GM12878 (cell line): ENCODE data around the gene TAS2R46. TPM values are rescaled to one million over a fixed set of nuclear protein-coding genes. Genes with fewer than 3 reads are reported as not detected.

Source experiments
- ATAC-seq: fragments of 200-7000 bp; cut with Tn5 transposase; 3 replicates; pipeline ENCODE4 v1.9.1; 2020; ENCODE audit warnings: mild to moderate bottlenecking, moderate library complexity
- BruUV-seq: library from RNA; stranded (reverse); fragments of 400-500 nt; replicated peaks from 2 replicates; lab custom pipeline; 2021; lab: Mats Ljungman, UMichigan
- CTCF ChIA-PET: fragments of 300-600 bp; sonication (Branson Sonifier 250); formaldehyde crosslinking; extraction: SDS; loops from one replicate; lab custom pipeline; 2021; ENCODE audit warnings: inconsistent platforms; lab: Yijun Ruan, JAX
- POLR2A ChIA-PET: fragments of 350-600 bp; formaldehyde crosslinking; extraction: SDS; loops from one replicate; lab custom pipeline; 2021; ENCODE audit warnings: inconsistent platforms; lab: Charles Lee
- RAD21 ChIA-PET: fragments of 300-600 bp; sonication (Branson Sonifier 250); formaldehyde crosslinking; loops from one replicate; lab custom pipeline; 2023; ENCODE audit warnings: antibody characterized with exemption; ENCODE audit not compliant: unreplicated experiment; lab: Charles Lee
- SMC1A ChIA-PET: fragments of 300-600 bp; sonication (Branson Sonifier 250); formaldehyde crosslinking; loops from one replicate; lab custom pipeline; 2023; ENCODE audit not compliant: unreplicated experiment, uncharacterized antibody; lab: Charles Lee
- DNase-seq: peaks from one replicate; pipeline ENCODE4 v3.0.0-alpha.2; 2011; ENCODE audit warnings: low read depth, low spot score
- FAIRE-seq: peaks from 3 replicates; lab custom pipeline; 2011; peaks lifted over from hg19 to GRCh38; lab: Jason Lieb, UNC
- H2AFZ ChIP-seq: 2 replicates; pipeline ENCODE4 v1.6.0; 2011; ENCODE audit warnings: low read depth, low read length, control low read depth; ENCODE audit not compliant: control insufficient read depth
- H3K27ac ChIP-seq: 2 replicates; pipeline ENCODE4 v1.5.1; 2011; ENCODE audit warnings: control low read depth; ENCODE audit not compliant: control insufficient read depth, insufficient read depth
- H3K27me3 ChIP-seq, 2 experiments: replicated peaks in 1 of 2; 2 replicates each; pipeline versions ENCODE4 v1.6.0 to v1.6.1; 2011; ENCODE audit warnings: low read length in 1 of 2; ENCODE audit not compliant: control insufficient read depth in 2 of 2, insufficient read depth in 2 of 2
- H3K36me3 ChIP-seq, 2 experiments: 2 replicates each; pipeline ENCODE4 v1.5.1; 2011; ENCODE audit warnings: low read length in 1 of 2; ENCODE audit not compliant: control insufficient read depth in 2 of 2, insufficient read depth in 2 of 2
- H3K4me1 ChIP-seq: 2 replicates; pipeline ENCODE4 v1.6.1; 2011; ENCODE audit warnings: mild to moderate bottlenecking, low read length, moderate library complexity, mixed read lengths; ENCODE audit not compliant: control insufficient read depth, insufficient read depth
- H3K4me2 ChIP-seq: 2 replicates; pipeline ENCODE4 v1.6.0; 2011; ENCODE audit warnings: control low read depth; ENCODE audit not compliant: control insufficient read depth, insufficient read depth
- H3K4me3 ChIP-seq: fragments of 200-600 bp; sonication (generic); 2 replicates; pipeline ENCODE4 v1.5.1; 2016
- H3K79me2 ChIP-seq: 2 replicates; pipeline ENCODE4 v1.6.0; 2011; ENCODE audit warnings: low read length; ENCODE audit not compliant: control insufficient read depth, insufficient read depth
- H3K9ac ChIP-seq: 2 replicates; pipeline ENCODE4 v1.8.0; 2011; ENCODE audit warnings: low read length, control low read depth, mixed read lengths; ENCODE audit not compliant: control insufficient read depth, insufficient read depth
- H3K9me3 ChIP-seq: replicated peaks from 3 replicates; pipeline ENCODE4 v1.5.1; 2011; ENCODE audit warnings: mild to moderate bottlenecking, low read length; ENCODE audit not compliant: control insufficient read depth, insufficient read depth
- H4K20me1 ChIP-seq: 2 replicates; pipeline ENCODE4 v1.6.0; 2011; ENCODE audit not compliant: control insufficient read depth, insufficient read depth
- CBX3 ChIP-seq: fragments of 200-600 bp; sonication (generic); IDR thresholded peaks from 2 replicates; pipeline ENCODE4 v1.6.1; 2016; ENCODE audit warnings: low read depth, borderline replicate concordance
- CTCF ChIP-seq, 3 experiments: IDR thresholded peaks in 2 of 3; conservative IDR thresholded peaks in 1 of 3; 2 replicates each; pipeline ENCODE4 v1.5.1; 2011; ENCODE audit warnings: low read depth in 3 of 3, low read length in 3 of 3, mild to moderate bottlenecking in 3 of 3, control low read depth in 2 of 3, moderate library complexity in 2 of 3, inconsistent platforms in 1 of 3, mixed read lengths in 1 of 3; ENCODE audit not compliant: control insufficient read depth in 2 of 3, insufficient read depth in 1 of 3; ENCODE audit errors: extremely low read depth in 1 of 3
- EZH2 ChIP-seq: IDR thresholded peaks from 2 replicates; pipeline ENCODE4 v1.6.1; 2012; ENCODE audit warnings: low read depth, mild to moderate bottlenecking, control low read depth, inconsistent platforms, low read length, borderline replicate concordance; ENCODE audit not compliant: control insufficient read depth
- FOXK2 ChIP-seq: fragments of 450-650 bp; IDR thresholded peaks from 2 replicates; pipeline ENCODE4 v1.6.1; 2017; ENCODE audit warnings: mild to moderate bottlenecking, moderate library complexity
- HCFC1 ChIP-seq: fragments of 150-350 bp; IDR thresholded peaks from 2 replicates; pipeline ENCODE4 v1.6.1; 2014; ENCODE audit warnings: low read length
- HDAC6 ChIP-seq: fragments of 200-600 bp; sonication (generic); IDR thresholded peaks from one replicate; pipeline ENCODE4 v1.8.0; 2017; ENCODE audit warnings: antibody characterized with exemption; ENCODE audit not compliant: unreplicated experiment
- IKZF2 ChIP-seq, 2 experiments: fragments of 450-650 bp; IDR thresholded peaks; 2 replicates each; pipeline ENCODE4 v1.6.1; 2017; ENCODE audit warnings: mild to moderate bottlenecking in 2 of 2, moderate library complexity in 2 of 2
- NKRF ChIP-seq: fragments of 450-650 bp; conservative IDR thresholded peaks from 2 replicates; pipeline ENCODE4 v1.6.1; 2017; ENCODE audit warnings: mild to moderate bottlenecking, moderate library complexity
- PAX5 ChIP-seq: IDR thresholded peaks from 2 replicates; pipeline ENCODE4 v1.6.1; 2011; ENCODE audit warnings: low read depth, low read length, borderline replicate concordance
- POLR2AphosphoS2 ChIP-seq: IDR thresholded peaks from 2 replicates; pipeline ENCODE4 v1.6.1; 2011; ENCODE audit warnings: low read depth, mild to moderate bottlenecking, low read length, improper control_type of control experiment, moderate library complexity
- POLR2AphosphoS5 ChIP-seq: IDR thresholded peaks from 2 replicates; pipeline ENCODE4 v1.6.1; 2011; ENCODE audit warnings: mild to moderate bottlenecking, low read length, inconsistent platforms
- RAD51 ChIP-seq: fragments of 450-650 bp; IDR thresholded peaks from 2 replicates; pipeline ENCODE4 v1.6.1; 2016; ENCODE audit warnings: moderate library complexity, mild to moderate bottlenecking, inconsistent platforms
- SP1 ChIP-seq: IDR thresholded peaks from one replicate; pipeline ENCODE4 v1.6.1; 2011; ENCODE audit warnings: low read depth, low read length
- SPI1 ChIP-seq: IDR thresholded peaks from 2 replicates; pipeline ENCODE4 v1.6.1; 2011; ENCODE audit warnings: low read depth, mild to moderate bottlenecking, low read length, moderate library complexity, borderline replicate concordance; ENCODE audit not compliant: insufficient read depth
- SREBF1 ChIP-seq: IDR thresholded peaks from 2 replicates; pipeline ENCODE4 v1.6.1; 2012; ENCODE audit warnings: mild to moderate bottlenecking, low read length
- SUPT20H ChIP-seq: IDR thresholded peaks from 2 replicates; pipeline ENCODE4 v1.6.1; 2011; ENCODE audit warnings: low read depth, mild to moderate bottlenecking, low read length, moderate library complexity, borderline replicate concordance; ENCODE audit not compliant: control insufficient read depth
- ZBED1 ChIP-seq: IDR thresholded peaks from 2 replicates; pipeline ENCODE4 v1.6.1; 2016; ENCODE audit warnings: borderline replicate concordance
- ZSCAN29 ChIP-seq: fragments of 450-650 bp; IDR thresholded peaks from 2 replicates; pipeline ENCODE4 v1.6.1; 2017; ENCODE audit warnings: mild to moderate bottlenecking, moderate library complexity
- WGBS: methylation state at CpG from one replicate; pipeline ENCODE4 v1.1.6; 2016; ENCODE audit warnings: low lambda C conversion rate; ENCODE audit not compliant: insufficient replicate concordance, insufficient coverage; ENCODE audit errors: missing lambda C conversion rate; 5-methylcytosine and 5-hydroxymethylcytosine counted together
- in situ Hi-C: fragments of 300-500 bp; cut with MboI; formaldehyde crosslinking; loops from 9 replicates; pipeline ENCODE4 v1.14.3; 2018; ENCODE audit warnings: mixed read lengths
- intact Hi-C: fragments of 100-400 bp; cut with micrococcal nuclease; formaldehyde crosslinking; loops from one replicate; pipeline ENCODE4 v1.14.2; 2022; ENCODE audit not compliant: unreplicated experiment
- polyA plus RNA-seq, 11 experiments: library from polyadenylated mRNA; depleted of rRNA in 4 of 11; unstranded in 6 of 11; stranded (reverse) in 5 of 11; fragments of >200 nt; fragmentation: Nextera tagmentation in 4 of 11; fragmentation: Illumina TruSeq in 1 of 11; extraction: Ambion mirVana in 4 of 11; extraction: Trizol in 1 of 11; gene quantifications; 1 replicate in 1 of 11; 2 replicates in 10 of 11; pipeline versions ENCODE4 v1.2.1 to v1.2.3, GENCODE V29; 2011 to 2016; ENCODE audit warnings: inconsistent platforms in 2 of 11, missing spikeins in 2 of 11, low read depth in 1 of 11
- total RNA-seq, 4 experiments: library from RNA; depleted of rRNA in 3 of 4; stranded (reverse); fragments of >200 nt in 3 of 4; fragmentation: Illumina TruSeq in 1 of 4; extraction: Trizol in 1 of 4; gene quantifications; 2 replicates each; pipeline versions ENCODE4 v1.2.1 to v1.2.3, GENCODE V29; 2013 to 2021

Gene TAS2R46
- total and polyA plus RNA-seq, 10 of the 15 experiments (the other 5 are each of a cell fraction or from before 2014, with no cell fraction given) = 0.07 to 3.8 (median 0.55) TPM; not detected in 2

DNA sequence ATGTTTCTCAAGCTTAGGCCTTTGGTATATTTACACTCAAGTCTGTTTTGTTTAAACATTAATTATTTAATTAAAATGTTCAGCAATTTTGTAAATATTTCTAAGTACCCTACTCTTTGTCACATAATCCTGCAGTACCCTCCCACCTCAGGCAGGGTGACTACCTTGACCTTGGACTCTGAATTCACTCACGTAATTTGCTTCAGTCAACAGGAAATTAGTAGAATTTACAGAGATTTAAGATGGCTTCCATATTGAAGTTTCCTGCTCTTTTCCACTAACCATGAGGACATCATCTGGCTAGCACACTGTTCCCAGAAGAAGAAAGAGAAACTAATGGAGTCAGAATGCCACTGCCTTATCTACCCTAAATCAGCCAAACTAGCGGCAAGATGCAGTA lies 38.7 kb downstream of the TAS2R46 start:
- no peaks in the 10 kb centered on the region for H3K79me2 ChIP-seq
- WGBS = 98% methylated on average over 2 of the region's 2 CpGs
- H2AFZ ChIP-seq = no peak overlapping the region
- H3K4me2 ChIP-seq = no peak overlapping the region
- H3K36me3 ChIP-seq = no peaks in the 10 kb centered on the region; a peak in 2 of 4 replicates
- DNase-seq (no peak), FAIRE-seq (no peak), ATAC-seq (no peak)
- TF ChIP-seq CBX3 = no peak
- no peak for TF ChIP-seq ZSCAN29
- TF ChIP-seq CTCF (IDR thresholded peaks at IDR 0.05 in 2 of 3, conservative IDR thresholded peaks at IDR 0.05 in 1 of 3; ENCODE audit: control insufficient read depth in 2 of 3, extremely low read depth in 1 of 3, insufficient read depth in 1 of 3, low read depth in 3 of 3, low read length in 3 of 3) = no peak
- TF ChIP-seq NKRF = no peak
- no peak for TF ChIP-seq POLR2AphosphoS2
- no peak for TF ChIP-seq HCFC1
- TF ChIP-seq RAD51 = no peak
- TF ChIP-seq HDAC6 = no peak
- no peak for TF ChIP-seq POLR2AphosphoS5
- no peak for TF ChIP-seq ZBED1
- TF ChIP-seq SP1 = no peak
- no peak for TF ChIP-seq IKZF2 (IDR thresholded peaks at IDR 0.05)
- TF ChIP-seq EZH2 = no peak
- TF ChIP-seq FOXK2 = no peak
- no peak for TF ChIP-seq PAX5
- no peak for TF ChIP-seq SUPT20H
- TF ChIP-seq SREBF1 = no peak
- TF ChIP-seq SPI1 = no peak
- H3K9ac ChIP-seq = no peak overlapping the region
- no peaks in the 10 kb centered on the region for H3K27me3 ChIP-seq
- SMC1A ChIA-PET = interaction anchor here (1.2 kb wide), 1 partner anchor 15 kb away, joined by 3 read pairs; no protein-coding TSS in a partner anchor
- CTCF ChIA-PET = interaction anchor here (1.2 kb wide), 1 partner anchor 10 kb away, joined by 3 read pairs; no protein-coding TSS in a partner anchor
- in situ Hi-C loops = no loop called here
- H3K4me3 ChIP-seq = no peak overlapping the region
- POLR2A ChIA-PET = no interaction called here
- no peak overlapping the region for H3K27ac ChIP-seq
- no peaks in the 10 kb centered on the region; the same call in 1 of the 3 replicates for H3K9me3 ChIP-seq
- RAD21 ChIA-PET = no interaction called here
- BruUV-seq = no TSS peak
- intact Hi-C loops = no loop called here
- H4K20me1 ChIP-seq = no peaks in the 10 kb centered on the region
- no peaks in the 10 kb centered on the region for H3K4me1 ChIP-seq
